H9 (cell line): ENCODE data around the gene PPAN. TPM values are rescaled to one million over a fixed set of nuclear protein-coding genes. Genes with fewer than 3 reads are reported as not detected.
A peak's percentile ranks its signal among the peaks of the same experiment; 100 is the strongest.

Source experiments
- DNase-seq: peaks from one replicate; pipeline ENCODE4 v3.0.0-alpha.2; 2017
- H2AFZ ChIP-seq: one replicate; pipeline ENCODE4 v1.6.1; 2013; ENCODE audit warnings: mild to moderate bottlenecking, low read length, control low read depth, moderate library complexity
- H2AK5ac ChIP-seq: 2 replicates; pipeline ENCODE4 v1.6.1; 2013; ENCODE audit warnings: low read length, control low read depth, mixed read lengths; ENCODE audit not compliant: insufficient read length
- H2BK120ac ChIP-seq: one replicate; pipeline ENCODE4 v1.6.1; 2013; ENCODE audit warnings: low read depth, mild to moderate bottlenecking, low read length, control low read depth, inconsistent platforms; ENCODE audit not compliant: poor library complexity, severe bottlenecking
- H2BK12ac ChIP-seq: 2 replicates; pipeline ENCODE4 v1.6.1; 2013; ENCODE audit warnings: low read length, control low read depth, mixed read lengths, low read depth; ENCODE audit not compliant: insufficient read length
- H2BK15ac ChIP-seq: 2 replicates; pipeline ENCODE4 v1.6.1; 2013; ENCODE audit warnings: low read depth, low read length, control low read depth
- H2BK20ac ChIP-seq: one replicate; pipeline ENCODE4 v1.6.1; 2013; ENCODE audit warnings: low read depth, mild to moderate bottlenecking, low read length, control low read depth, inconsistent platforms; ENCODE audit not compliant: poor library complexity, severe bottlenecking
- H2BK5ac ChIP-seq: 2 replicates; pipeline ENCODE4 v1.6.1; 2013; ENCODE audit warnings: low read length, control low read depth, mixed read lengths; ENCODE audit not compliant: insufficient read length
- H3K14ac ChIP-seq: 2 replicates; pipeline ENCODE4 v1.6.1; 2013; ENCODE audit warnings: low read length, control low read depth; ENCODE audit not compliant: insufficient read depth
- H3K18ac ChIP-seq: 2 replicates; pipeline ENCODE4 v1.6.1; 2013; ENCODE audit warnings: low read depth, mild to moderate bottlenecking, mixed read lengths, low read length, control low read depth; ENCODE audit not compliant: insufficient read length
- H3K23ac ChIP-seq: 2 replicates; pipeline ENCODE4 v1.6.1; 2013; ENCODE audit warnings: low read length, control low read depth, mixed read lengths, low read depth; ENCODE audit not compliant: insufficient read length
- H3K23me2 ChIP-seq: 2 replicates; pipeline ENCODE4 v1.6.1; 2013; ENCODE audit warnings: low read depth, mild to moderate bottlenecking, mixed read lengths, low read length, control low read depth; ENCODE audit not compliant: insufficient read length, poor library complexity, severe bottlenecking
- H3K27ac ChIP-seq: 2 replicates; pipeline ENCODE4 v1.5.1; 2013; ENCODE audit warnings: low read length, control low read depth, mixed read lengths, low read depth; ENCODE audit not compliant: insufficient read length
- H3K27me3 ChIP-seq: 2 replicates; pipeline ENCODE4 v1.6.1; 2013; ENCODE audit warnings: low read length, control low read depth, inconsistent platforms; ENCODE audit not compliant: insufficient read depth
- H3K4ac ChIP-seq: 2 replicates; pipeline ENCODE4 v1.6.1; 2013; ENCODE audit warnings: low read depth, mild to moderate bottlenecking, control low read depth, inconsistent platforms, low read length, moderate library complexity
- H3K4me1 ChIP-seq: 2 replicates; pipeline ENCODE4 v1.6.1; 2013; ENCODE audit warnings: low read length, control low read depth, inconsistent platforms; ENCODE audit not compliant: insufficient read depth
- H3K4me2 ChIP-seq: 2 replicates; pipeline ENCODE4 v1.6.1; 2013; ENCODE audit warnings: low read length, control low read depth, mixed read lengths; ENCODE audit not compliant: insufficient read length, insufficient read depth
- H3K56ac ChIP-seq: 2 replicates; pipeline ENCODE4 v1.6.1; 2013; ENCODE audit warnings: low read depth, mild to moderate bottlenecking, mixed read lengths, low read length, control low read depth; ENCODE audit not compliant: insufficient read length
- H3K79me1 ChIP-seq: 2 replicates; pipeline ENCODE4 v1.6.1; 2013; ENCODE audit warnings: low read depth, mild to moderate bottlenecking, moderate library complexity, low read length, control low read depth, inconsistent platforms; ENCODE audit not compliant: insufficient read depth, poor library complexity, severe bottlenecking
- H3K79me2 ChIP-seq: 2 replicates; pipeline ENCODE4 v1.6.1; 2013; ENCODE audit warnings: low read length, control low read depth, inconsistent platforms; ENCODE audit not compliant: insufficient read depth
- H3K9ac ChIP-seq: 2 replicates; pipeline ENCODE4 v1.6.1; 2013; ENCODE audit warnings: low read length, control low read depth, mixed read lengths; ENCODE audit not compliant: insufficient read length; ENCODE audit errors: extremely low read depth
- H3K9me3 ChIP-seq: one replicate; pipeline ENCODE4 v1.6.1; 2013; ENCODE audit warnings: low read depth, low read length, inconsistent platforms; ENCODE audit not compliant: control insufficient read depth
- H3T11ph ChIP-seq: one replicate; pipeline ENCODE4 v1.6.1; 2013; ENCODE audit warnings: mild to moderate bottlenecking, low read length, control low read depth, inconsistent platforms
- H4K20me1 ChIP-seq: one replicate; pipeline ENCODE4 v1.6.1; 2013; ENCODE audit not compliant: control insufficient read depth, insufficient read length, insufficient read depth
- H4K5ac ChIP-seq: 2 replicates; pipeline ENCODE4 v1.6.1; 2013; ENCODE audit warnings: low read depth, mild to moderate bottlenecking, mixed read lengths, low read length, control low read depth; ENCODE audit not compliant: insufficient read length
- H4K8ac ChIP-seq: replicated peaks from 2 replicates; pipeline ENCODE4 v1.6.1; 2013; ENCODE audit warnings: low read length, control low read depth, mixed read lengths, low read depth; ENCODE audit not compliant: insufficient read length
- H4K91ac ChIP-seq: 2 replicates; pipeline ENCODE4 v1.6.1; 2013; ENCODE audit warnings: low read depth, mild to moderate bottlenecking, moderate library complexity, mixed read lengths, low read length, control low read depth; ENCODE audit not compliant: insufficient read length
- H3K27ac Mint-ChIP-seq, 3 experiments: 2 replicates in 2 of 3; 3 replicates in 1 of 3; pipeline ENCODE4 v1.8.0; 2020 to 2021; ENCODE audit warnings: mixed read lengths in 3 of 3, mild to moderate bottlenecking in 1 of 3, moderate library complexity in 1 of 3
- H3K27me3 Mint-ChIP-seq: 2 replicates; pipeline ENCODE4 v1.8.0; 2021; ENCODE audit warnings: low read depth, mild to moderate bottlenecking, moderate library complexity, mixed read lengths
- H3K36me3 Mint-ChIP-seq, 3 experiments: 2 replicates in 2 of 3; 3 replicates in 1 of 3; pipeline ENCODE4 v1.8.0; 2020 to 2021; ENCODE audit warnings: low read depth in 3 of 3, mixed read lengths in 3 of 3; ENCODE audit not compliant: insufficient read depth in 1 of 3
- H3K4me1 Mint-ChIP-seq, 2 experiments: 2 replicates each; pipeline ENCODE4 v1.8.0; 2020; ENCODE audit warnings: mixed read lengths in 2 of 2
- H3K4me3 Mint-ChIP-seq, 2 experiments: 2 replicates in 1 of 2; 3 replicates in 1 of 2; pipeline ENCODE4 v1.8.0; 2020 to 2021; ENCODE audit warnings: mild to moderate bottlenecking in 2 of 2, mixed read lengths in 2 of 2, moderate library complexity in 1 of 2
- H3K9me3 Mint-ChIP-seq, 2 experiments: 2 replicates in 1 of 2; 3 replicates in 1 of 2; pipeline ENCODE4 v1.8.0; 2020; ENCODE audit warnings: mild to moderate bottlenecking in 2 of 2, mixed read lengths in 2 of 2, moderate library complexity in 1 of 2
- CTCF ChIP-seq: fragments of 200-600 bp; sonication (generic); conservative IDR thresholded peaks from 3 replicates; pipeline ENCODE4 v1.8.0; 2021; ENCODE audit warnings: antibody characterized with exemption, mild to moderate bottlenecking
- WGBS: extraction: QIAGEN DNeasy Blood & Tissue Kit; methylation state at CpG from one replicate; pipeline ENCODE4 v1.1.7; 2013; ENCODE audit warnings: missing lambda C conversion rate, low lambda C conversion rate, mixed read lengths; ENCODE audit not compliant: insufficient read length; ENCODE audit errors: extremely low coverage; 5-methylcytosine and 5-hydroxymethylcytosine counted together
- total RNA-seq: library from RNA; stranded (reverse); gene quantifications from 2 replicates; pipeline ENCODE4 v1.2.1, GENCODE V29; 2021

Gene PPAN
- total RNA-seq, 1 experiment from 2014 or later = 157 TPM

GRCh38 chr19:10142701-10143375 is 36.7 kb downstream of the PPAN start:
- H3K14ac ChIP-seq = no peak overlapping the region
- H3K4ac ChIP-seq = no peak overlapping the region
- no peaks in the 10 kb centered on the region for H3K4me1 Mint-ChIP-seq
- H2BK5ac ChIP-seq = no peak overlapping the region
- TF ChIP-seq CTCF = no peak
- H3K79me2 ChIP-seq = 0 out of 2 replicates have a peak, but pooled peaks cover 2% of the 10 kb centered on the region
- H2AFZ ChIP-seq = no peak overlapping the region
- no peak overlapping the region for H2BK15ac ChIP-seq
- H4K20me1 ChIP-seq = no peaks in the 10 kb centered on the region
- H3K27me3 Mint-ChIP-seq = no peaks in the 10 kb centered on the region; the same call in 1 of the 2 replicates
- no peaks in the 10 kb centered on the region for H3K4me1 ChIP-seq
- H3K56ac ChIP-seq = no peak overlapping the region
- H3K23ac ChIP-seq = no peak overlapping the region
- H3K79me1 ChIP-seq = no peaks in the 10 kb centered on the region
- no peak overlapping the region for H3K18ac ChIP-seq
- no peak overlapping the region for H2BK20ac ChIP-seq
- H3K4me3 Mint-ChIP-seq = no peak overlapping the region
- H3K27me3 ChIP-seq = no peaks in the 10 kb centered on the region
- peak overlapping the region in 1 of 3 experiments; percentile 75; a peak in 2 of 7 replicates for H3K27ac Mint-ChIP-seq
- H3K27ac ChIP-seq = no peak overlapping the region
- H4K5ac ChIP-seq = no peak overlapping the region
- H3T11ph ChIP-seq = no peak overlapping the region
- no peak for DNase-seq
- no peak overlapping the region for H4K91ac ChIP-seq
- H2BK12ac ChIP-seq = no peak overlapping the region
- no peak overlapping the region for H3K4me2 ChIP-seq
- no peaks in the 10 kb centered on the region for H3K9me3 Mint-ChIP-seq
- peaks cover 52 to 97% (median 86%) of the 10 kb centered on the region in 3 experiments; a peak in 6 of 7 replicates for H3K36me3 Mint-ChIP-seq
- WGBS = no CpG with 5 or more reads among the region's 15 CpGs
- H3K23me2 ChIP-seq = no peaks in the 10 kb centered on the region
- no peak overlapping the region for H2AK5ac ChIP-seq
- no peak overlapping the region for H2BK120ac ChIP-seq
- no peaks in the 10 kb centered on the region for H3K9me3 ChIP-seq
- H4K8ac ChIP-seq = no peak overlapping the region
- H3K9ac ChIP-seq = no peak overlapping the region
